Lower leg skin (tissue), 3 donors: ENCODE results near the gene MKNK1.

ENCODE experiments used
- CTCF ChIP-seq, 3 donors: fragments of 450-650 bp; IDR thresholded peaks; one replicate each; pipeline ENCODE4 v1.5.1; 2016; ENCODE audit warnings: antibody characterized with exemption in 3 of 3, mild to moderate bottlenecking in 3 of 3, moderate library complexity in 2 of 3
- POLR2A ChIP-seq, 2 donors: fragments of 450-650 bp; IDR thresholded peaks; one replicate each; pipeline ENCODE4 v1.6.1; 2016 to 2017; ENCODE audit warnings: antibody characterized with exemption in 2 of 2, mild to moderate bottlenecking in 1 of 2, moderate library complexity in 1 of 2

- TF ChIP-seq CTCF (IDR thresholded peaks at IDR 0.05) (no peak), POLR2A (IDR thresholded peaks at IDR 0.05) (no peak)
Measured at GRCh38 chr1:46543761-46544560, 60.1 kb downstream of the MKNK1 start.
